ENCODE data around the gene SMAD3. TPM values are rescaled to one million over a fixed set of nuclear protein-coding genes. Genes with fewer than 3 reads are reported as not detected.

Gene SMAD3
- total RNA-seq, 1 donor from 2014 or later, result 61.6 TPM

DNA sequence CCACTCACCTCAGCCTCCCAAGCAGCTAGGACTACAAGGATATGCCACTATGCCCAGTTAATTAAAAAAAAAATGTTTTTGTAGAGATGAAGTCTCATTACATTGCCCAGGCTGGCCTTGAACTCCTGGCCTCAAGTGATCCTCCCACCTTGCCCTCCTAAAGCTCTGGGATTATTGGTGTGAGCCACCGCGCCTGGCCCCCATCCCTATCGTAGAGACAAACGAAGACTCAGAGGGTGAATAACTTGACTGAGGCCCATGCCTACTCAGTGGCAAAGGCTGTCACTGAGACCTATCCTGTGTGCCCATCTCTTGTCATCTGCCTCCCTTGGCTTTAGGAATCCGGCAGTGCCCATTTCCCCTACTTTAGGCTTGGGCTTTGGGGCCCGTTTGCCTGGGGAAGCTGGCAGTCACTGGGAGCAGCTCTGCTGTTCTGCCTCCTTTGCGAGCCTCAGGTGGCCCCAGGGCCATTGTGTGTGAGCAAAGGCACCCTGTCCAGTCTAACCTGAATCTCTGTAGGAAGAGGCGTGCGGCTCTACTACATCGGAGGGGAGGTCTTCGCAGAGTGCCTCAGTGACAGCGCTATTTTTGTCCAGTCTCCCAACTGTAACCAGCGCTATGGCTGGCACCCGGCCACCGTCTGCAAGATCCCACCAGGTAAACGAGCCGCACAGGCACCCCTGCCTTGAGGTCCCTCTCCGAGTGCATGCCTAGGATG, 119.0 kb downstream of the SMAD3 start:
- Mint-ChIP-seq H3K27me3 (no peaks in the 10 kb centered on the region), H3K4me3 (no peak overlapping the region), H3K9me3 (no peaks in the 10 kb centered on the region), H3K27ac (no peak overlapping the region), H3K4me1 (peaks cover 18% of the 10 kb centered on the region), H3K36me3 (ENCODE audit: low read depth) (peaks cover 60% of the 10 kb centered on the region)
- DNase-seq, result no peak
- intact Hi-C loops (cut with micrococcal nuclease), result no loop called here

DNA sequence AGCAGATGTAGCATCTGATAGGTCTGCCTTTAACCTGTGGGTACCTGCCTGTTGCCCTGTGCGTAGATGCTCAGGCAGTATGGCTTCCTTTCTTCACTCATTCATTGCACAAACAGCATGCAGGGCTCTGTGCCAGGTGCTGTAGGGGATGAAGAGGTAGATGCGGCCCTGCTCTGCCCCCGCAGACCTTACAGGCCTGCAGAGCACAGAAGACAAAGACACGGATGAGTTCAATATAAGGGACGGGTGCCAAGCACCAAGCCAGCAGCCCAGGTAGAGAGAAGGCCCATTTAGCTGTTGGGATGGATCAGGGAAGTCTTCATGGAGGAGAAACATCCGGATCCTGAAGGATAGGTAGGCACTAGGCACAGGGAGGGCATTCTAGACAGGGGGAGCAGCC, 119.6 kb downstream of the SMAD3 start:
- no peaks in the 10 kb centered on the region for H3K9me3 Mint-ChIP-seq
- no peak for DNase-seq
- H3K4me1 Mint-ChIP-seq, result peaks cover 12% of the 10 kb centered on the region
- H3K27me3 Mint-ChIP-seq, result no peaks in the 10 kb centered on the region
- intact Hi-C loops (cut with micrococcal nuclease), result no loop called here
- H3K36me3 Mint-ChIP-seq (ENCODE audit: low read depth), result peaks cover 60% of the 10 kb centered on the region
- no peak overlapping the region for H3K4me3 Mint-ChIP-seq
- peak overlapping the region; percentile 73 for H3K27ac Mint-ChIP-seq

GRCh38 chr15:67185621-67186225, 120.3 kb downstream of the SMAD3 start:
- no peak overlapping the region for H3K4me3 Mint-ChIP-seq
- H3K9me3 Mint-ChIP-seq, result no peaks in the 10 kb centered on the region
- no peak for DNase-seq
- H3K27ac Mint-ChIP-seq, result peak overlapping the region; percentile 80
- intact Hi-C loops (cut with micrococcal nuclease), result no loop called here
- H3K4me1 Mint-ChIP-seq, result peaks cover 11% of the 10 kb centered on the region
- peaks cover 65% of the 10 kb centered on the region for H3K36me3 Mint-ChIP-seq (ENCODE audit: low read depth)
- no peaks in the 10 kb centered on the region for H3K27me3 Mint-ChIP-seq

- Mint-ChIP-seq H3K27me3 (no peaks in the 10 kb centered on the region), H3K27ac (peak overlapping the region; percentile 80), H3K4me1 (peaks cover 11% of the 10 kb centered on the region), H3K9me3 (no peaks in the 10 kb centered on the region), H3K36me3 (ENCODE audit: low read depth) (peaks cover 70% of the 10 kb centered on the region), H3K4me3 (no peak overlapping the region)
- intact Hi-C loops (cut with micrococcal nuclease), result no loop called here
- no peak for DNase-seq
Measured at GRCh38 chr15:67186226-67186649, 120.8 kb downstream of the SMAD3 start.

- H3K27me3 Mint-ChIP-seq, result no peaks in the 10 kb centered on the region
- H3K36me3 Mint-ChIP-seq (ENCODE audit: low read depth), result peaks cover 71% of the 10 kb centered on the region
- H3K27ac Mint-ChIP-seq, result peak overlapping the region; percentile 80
- peaks cover 11% of the 10 kb centered on the region for H3K4me1 Mint-ChIP-seq
- intact Hi-C loops (cut with micrococcal nuclease), result no loop called here
- no peak for DNase-seq
- H3K9me3 Mint-ChIP-seq, result no peaks in the 10 kb centered on the region
- H3K4me3 Mint-ChIP-seq, result no peak overlapping the region
Measured at GRCh38 chr15:67186688-67187087, 121.3 kb downstream of the SMAD3 start.

DNA sequence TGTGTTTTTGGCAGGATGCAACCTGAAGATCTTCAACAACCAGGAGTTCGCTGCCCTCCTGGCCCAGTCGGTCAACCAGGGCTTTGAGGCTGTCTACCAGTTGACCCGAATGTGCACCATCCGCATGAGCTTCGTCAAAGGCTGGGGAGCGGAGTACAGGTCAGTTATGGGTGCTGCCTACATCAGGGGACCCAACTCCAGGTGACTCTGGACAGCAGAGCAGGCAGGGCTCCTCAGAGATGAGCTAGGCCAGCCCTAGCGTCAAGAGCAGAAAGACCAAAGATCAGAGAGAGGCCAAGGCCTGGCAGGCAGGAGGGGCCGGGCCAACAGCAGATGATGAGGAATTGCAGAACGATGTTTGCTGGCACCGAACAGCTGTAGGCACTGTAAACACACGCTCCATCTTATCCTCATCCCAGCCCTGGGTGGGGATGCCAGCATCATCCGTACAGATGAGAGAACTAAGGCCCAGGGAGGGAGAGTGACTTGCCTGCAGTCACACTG, 122.0 kb downstream of the SMAD3 start:
- no peaks in the 10 kb centered on the region for H3K27me3 Mint-ChIP-seq
- H3K36me3 Mint-ChIP-seq (ENCODE audit: low read depth), result peaks cover 74% of the 10 kb centered on the region
- H3K4me3 Mint-ChIP-seq, result no peak overlapping the region
- no peak for DNase-seq
- intact Hi-C loops (cut with micrococcal nuclease), result no loop called here
- no peaks in the 10 kb centered on the region for H3K9me3 Mint-ChIP-seq
- H3K4me1 Mint-ChIP-seq, result peaks cover 12% of the 10 kb centered on the region
- H3K27ac Mint-ChIP-seq, result peak overlapping the region; percentile 80

DNA sequence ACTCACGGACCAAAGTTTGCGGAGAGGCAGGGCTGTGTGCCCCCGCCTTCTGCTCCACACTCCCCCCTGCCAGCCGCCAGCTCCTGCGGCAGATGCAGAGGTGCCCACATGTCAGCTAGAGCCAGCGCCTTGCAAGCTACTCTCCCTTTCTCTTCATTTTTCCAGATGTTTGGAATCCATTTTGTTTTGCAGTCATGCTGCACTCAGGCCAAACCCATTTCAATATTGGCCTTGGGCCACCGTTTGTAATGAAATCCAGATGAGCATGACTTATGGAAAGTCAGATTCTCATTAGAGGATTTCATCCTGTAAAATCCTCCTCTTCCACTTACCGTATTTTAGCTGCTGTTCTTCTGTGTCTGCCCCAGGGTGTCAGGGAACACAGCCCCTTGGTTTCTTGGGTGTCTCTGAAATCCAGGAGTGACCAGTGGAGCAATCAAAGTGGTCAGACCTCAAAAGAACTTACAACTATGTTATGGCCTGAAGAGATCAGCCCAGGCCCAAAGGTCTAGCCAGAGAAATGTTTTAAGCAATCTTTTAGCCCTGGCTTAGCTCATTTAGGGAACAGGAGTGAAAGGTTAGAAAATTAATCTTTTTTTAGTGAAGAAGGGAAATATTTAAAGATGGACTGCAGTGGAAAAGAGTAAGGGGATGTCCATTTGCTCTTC, 123.3 kb downstream of the SMAD3 start:
- intact Hi-C loops (cut with micrococcal nuclease), result no loop called here
- Mint-ChIP-seq H3K36me3 (ENCODE audit: low read depth) (peaks cover 77% of the 10 kb centered on the region), H3K27ac (peak overlapping the region; percentile 8), H3K4me1 (peaks cover 13% of the 10 kb centered on the region), H3K4me3 (no peak overlapping the region), H3K9me3 (no peaks in the 10 kb centered on the region), H3K27me3 (no peaks in the 10 kb centered on the region)
- no peak for DNase-seq

GRCh38 chr15:67189326-67190051, 124.1 kb downstream of the SMAD3 start:
- DNase-seq, result no peak
- Mint-ChIP-seq H3K9me3 (no peaks in the 10 kb centered on the region), H3K27me3 (no peaks in the 10 kb centered on the region), H3K27ac (no peak overlapping the region), H3K36me3 (ENCODE audit: low read depth) (peaks cover 78% of the 10 kb centered on the region), H3K4me3 (no peak overlapping the region), H3K4me1 (peaks cover 12% of the 10 kb centered on the region)
- intact Hi-C loops (cut with micrococcal nuclease), result no loop called here

DNA sequence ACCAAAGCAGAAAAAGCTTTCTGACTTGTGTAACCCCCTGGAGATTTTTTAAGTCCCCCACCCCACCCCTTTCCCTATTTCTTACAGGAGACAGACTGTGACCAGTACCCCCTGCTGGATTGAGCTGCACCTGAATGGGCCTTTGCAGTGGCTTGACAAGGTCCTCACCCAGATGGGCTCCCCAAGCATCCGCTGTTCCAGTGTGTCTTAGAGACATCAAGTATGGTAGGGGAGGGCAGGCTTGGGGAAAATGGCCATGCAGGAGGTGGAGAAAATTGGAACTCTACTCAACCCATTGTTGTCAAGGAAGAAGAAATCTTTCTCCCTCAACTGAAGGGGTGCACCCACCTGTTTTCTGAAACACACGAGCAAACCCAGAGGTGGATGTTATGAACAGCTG, 124.9 kb downstream of the SMAD3 start:
- H3K4me3 Mint-ChIP-seq, result no peak overlapping the region
- H3K27ac Mint-ChIP-seq, result no peak overlapping the region
- no peak for DNase-seq
- H3K9me3 Mint-ChIP-seq, result no peaks in the 10 kb centered on the region
- intact Hi-C loops (cut with micrococcal nuclease), result no loop called here
- peaks cover 76% of the 10 kb centered on the region for H3K36me3 Mint-ChIP-seq (ENCODE audit: low read depth)
- H3K27me3 Mint-ChIP-seq, result no peaks in the 10 kb centered on the region
- H3K4me1 Mint-ChIP-seq, result peaks cover 8% of the 10 kb centered on the region

DNA sequence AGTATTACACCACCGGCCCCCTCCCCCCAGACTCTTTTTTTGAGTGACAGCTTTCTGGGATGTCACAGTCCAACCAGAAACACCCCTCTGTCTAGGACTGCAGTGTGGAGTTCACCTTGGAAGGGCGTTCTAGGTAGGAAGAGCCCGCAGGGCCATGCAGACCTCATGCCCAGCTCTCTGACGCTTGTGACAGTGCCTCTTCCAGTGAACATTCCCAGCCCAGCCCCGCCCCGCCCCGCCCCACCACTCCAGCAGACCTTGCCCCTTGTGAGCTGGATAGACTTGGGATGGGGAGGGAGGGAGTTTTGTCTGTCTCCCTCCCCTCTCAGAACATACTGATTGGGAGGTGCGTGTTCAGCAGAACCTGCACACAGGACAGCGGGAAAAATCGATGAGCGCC, 125.4 kb downstream of the SMAD3 start:
- no peak for DNase-seq
- intact Hi-C loops (cut with micrococcal nuclease), result no loop called here
- peaks cover 78% of the 10 kb centered on the region for H3K36me3 Mint-ChIP-seq (ENCODE audit: low read depth)

GRCh38 chr15:67192185-67192820, 126.9 kb downstream of the SMAD3 start:
- H3K4me1 Mint-ChIP-seq, result peaks cover 7% of the 10 kb centered on the region
- H3K36me3 Mint-ChIP-seq (ENCODE audit: low read depth), result peaks cover 76% of the 10 kb centered on the region
- no peaks in the 10 kb centered on the region for H3K9me3 Mint-ChIP-seq
- intact Hi-C loops (cut with micrococcal nuclease), result no loop called here
- no peak for DNase-seq
- no peaks in the 10 kb centered on the region for H3K27me3 Mint-ChIP-seq
- no peak overlapping the region for H3K4me3 Mint-ChIP-seq
- peak overlapping the region; percentile 21 for H3K27ac Mint-ChIP-seq

More for the DNA sequence above, 125.4 kb downstream of the SMAD3 start:
- H3K4me3 Mint-ChIP-seq, result no peak overlapping the region
- no peaks in the 10 kb centered on the region for H3K27me3 Mint-ChIP-seq
- peaks cover 6% of the 10 kb centered on the region for H3K4me1 Mint-ChIP-seq
- H3K27ac Mint-ChIP-seq, result no peak overlapping the region
- H3K9me3 Mint-ChIP-seq, result no peaks in the 10 kb centered on the region

GRCh38 chr15:67193223-67193990, 128.0 kb downstream of the SMAD3 start:
- H3K36me3 Mint-ChIP-seq (ENCODE audit: low read depth), result peaks cover 77% of the 10 kb centered on the region
- no peak for DNase-seq
- H3K9me3 Mint-ChIP-seq, result no peaks in the 10 kb centered on the region
- no peak overlapping the region for H3K4me3 Mint-ChIP-seq
- no peaks in the 10 kb centered on the region for H3K27me3 Mint-ChIP-seq
- H3K27ac Mint-ChIP-seq, result no peak overlapping the region
- intact Hi-C loops (cut with micrococcal nuclease), result no loop called here
- H3K4me1 Mint-ChIP-seq, result peaks cover 16% of the 10 kb centered on the region
